Epithelial cell of esophagus (primary cell): ENCODE measurements around the gene CASP8AP2.
"Not testable (repeated sequence)": the region's sequence is repeated elsewhere in the genome, so short reads cannot be mapped to it uniquely, and the experiment has no call there.

Experiments
- DNase-seq: peaks from one replicate; pipeline ENCODE4 v3.0.0; 2010; ENCODE audit warnings: low read depth
- H3K4me3 ChIP-seq: 2 replicates; pipeline ENCODE4 v1.5.1; 2011; ENCODE audit warnings: mild to moderate bottlenecking, low read length, control low read depth
- TF ChIP-seq, protein P1 (sequence below): IDR thresholded peaks from 2 replicates; pipeline ENCODE4 v1.5.1; 2011; ENCODE audit warnings: low read depth, mild to moderate bottlenecking, low read length, control low read depth, inconsistent platforms; ENCODE audit not compliant: insufficient read depth; ENCODE audit errors: missing control alignments

Gene CASP8AP2

DNA sequence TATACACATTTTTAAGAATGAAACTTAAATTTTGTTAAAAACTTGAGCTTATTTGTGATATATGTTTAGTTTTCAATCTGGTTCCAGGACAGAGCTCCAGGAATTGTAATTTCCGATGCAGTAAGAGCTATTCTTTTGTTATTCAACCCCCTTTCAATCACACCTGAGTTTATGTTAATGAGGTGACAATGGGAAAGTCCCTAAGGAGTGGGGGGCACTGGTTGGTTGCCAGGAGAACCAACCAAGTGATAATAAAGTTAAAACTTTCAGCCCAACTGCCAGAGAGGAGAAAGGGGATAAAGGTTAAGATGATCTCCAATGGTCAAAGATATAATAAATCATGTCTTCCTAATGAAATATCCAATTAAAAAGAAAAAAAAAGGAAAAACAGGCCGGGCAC lies 29.9 kb upstream of the CASP8AP2 start:
- H3K4me3 ChIP-seq, result no peak overlapping the region
- TF ChIP-seq, protein P1, sequence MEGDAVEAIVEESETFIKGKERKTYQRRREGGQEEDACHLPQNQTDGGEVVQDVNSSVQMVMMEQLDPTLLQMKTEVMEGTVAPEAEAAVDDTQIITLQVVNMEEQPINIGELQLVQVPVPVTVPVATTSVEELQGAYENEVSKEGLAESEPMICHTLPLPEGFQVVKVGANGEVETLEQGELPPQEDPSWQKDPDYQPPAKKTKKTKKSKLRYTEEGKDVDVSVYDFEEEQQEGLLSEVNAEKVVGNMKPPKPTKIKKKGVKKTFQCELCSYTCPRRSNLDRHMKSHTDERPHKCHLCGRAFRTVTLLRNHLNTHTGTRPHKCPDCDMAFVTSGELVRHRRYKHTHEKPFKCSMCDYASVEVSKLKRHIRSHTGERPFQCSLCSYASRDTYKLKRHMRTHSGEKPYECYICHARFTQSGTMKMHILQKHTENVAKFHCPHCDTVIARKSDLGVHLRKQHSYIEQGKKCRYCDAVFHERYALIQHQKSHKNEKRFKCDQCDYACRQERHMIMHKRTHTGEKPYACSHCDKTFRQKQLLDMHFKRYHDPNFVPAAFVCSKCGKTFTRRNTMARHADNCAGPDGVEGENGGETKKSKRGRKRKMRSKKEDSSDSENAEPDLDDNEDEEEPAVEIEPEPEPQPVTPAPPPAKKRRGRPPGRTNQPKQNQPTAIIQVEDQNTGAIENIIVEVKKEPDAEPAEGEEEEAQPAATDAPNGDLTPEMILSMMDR, result no peak
- no peak for DNase-seq

DNA sequence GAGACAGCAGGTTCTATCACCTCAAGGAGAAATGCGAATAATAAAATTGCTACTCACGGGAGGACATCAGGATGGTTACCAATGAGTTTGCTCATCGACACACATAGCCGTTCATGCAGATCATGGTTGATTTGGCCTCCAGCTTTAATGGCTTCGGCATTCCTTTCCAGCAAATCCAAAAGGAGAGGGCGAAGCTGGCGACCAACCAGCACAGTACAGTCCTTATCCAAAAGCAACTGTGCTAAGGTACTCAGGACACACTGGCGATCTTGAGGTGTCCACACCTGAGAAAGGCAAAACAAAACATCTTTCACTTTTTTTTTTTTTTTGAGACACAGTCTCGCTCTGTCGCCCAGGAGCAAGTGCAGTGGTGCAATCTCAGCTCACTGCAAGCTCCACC lies 26.4 kb upstream of the CASP8AP2 start:
- H3K4me3 ChIP-seq, result no peak overlapping the region
- no peak for DNase-seq
- TF ChIP-seq, protein P1, result no peak

DNA sequence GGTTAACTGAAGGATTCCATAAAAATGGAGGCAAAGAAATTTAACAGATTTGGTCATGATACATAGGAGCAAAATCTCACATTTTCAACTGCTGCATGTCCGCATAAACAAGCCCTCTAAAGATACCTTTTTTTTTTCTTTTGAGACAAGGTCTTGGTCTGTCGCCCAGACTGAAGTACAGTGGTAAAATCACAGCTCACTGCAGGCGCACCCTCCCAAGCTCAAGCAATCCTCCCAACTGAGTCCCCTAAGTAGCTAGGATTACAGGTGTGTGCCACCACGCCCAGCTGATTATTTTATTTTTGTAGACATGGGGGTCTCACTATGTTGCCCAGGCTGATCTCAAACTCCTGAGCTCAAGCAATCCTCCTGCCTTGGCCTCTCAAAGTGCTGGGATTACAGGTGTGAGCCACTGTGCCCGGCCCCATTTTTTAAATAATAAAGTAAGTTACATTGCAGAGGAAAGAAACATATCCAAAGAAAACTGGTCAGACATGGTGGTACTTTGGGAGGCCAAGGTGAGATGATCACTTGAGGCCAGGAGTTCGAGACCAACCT lies 23.8 kb upstream of the CASP8AP2 start:
- no peak overlapping the region for H3K4me3 ChIP-seq
- DNase-seq, result no peak
- TF ChIP-seq, protein P1, result no peak

DNA sequence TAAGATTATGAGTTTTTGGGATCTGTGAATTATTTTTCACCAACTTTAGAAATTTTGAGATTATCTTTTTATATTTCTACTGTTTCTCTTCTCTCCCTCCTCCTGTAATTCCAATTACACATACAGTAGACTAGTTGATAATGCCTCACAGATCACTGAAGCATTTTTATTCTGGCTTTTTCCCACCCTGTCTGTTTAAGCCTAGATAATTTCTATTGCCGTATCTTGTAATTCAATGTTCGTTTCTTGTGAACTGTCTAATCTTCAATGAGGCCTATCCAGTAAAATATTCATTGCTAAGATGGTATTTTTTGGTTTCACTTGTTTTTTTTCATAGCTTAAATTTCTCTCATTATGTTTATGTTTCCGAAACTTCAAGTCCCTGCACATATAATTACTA lies 22.1 kb upstream of the CASP8AP2 start:
- no peak overlapping the region for H3K4me3 ChIP-seq
- no peak for DNase-seq
- TF ChIP-seq, protein P1, result no peak

DNA sequence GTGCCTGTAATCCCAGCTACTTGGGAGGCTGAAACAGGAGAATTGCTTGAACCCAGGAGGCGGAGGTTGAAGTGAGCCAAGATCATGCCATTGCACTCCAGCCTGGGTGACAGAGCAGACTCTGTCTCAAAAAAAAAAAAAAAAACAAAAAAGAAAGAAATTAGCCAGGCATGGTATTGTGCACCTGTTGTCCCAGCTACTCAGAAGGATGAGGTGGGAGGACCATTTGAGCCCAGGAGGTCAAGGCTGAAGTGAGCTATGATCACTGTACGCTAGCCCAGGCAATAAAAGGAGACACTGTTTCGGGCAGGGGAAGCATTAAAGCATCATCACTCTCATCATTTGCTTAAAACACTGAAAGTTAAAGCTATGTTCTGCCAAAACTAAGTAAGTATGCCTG lies 16.3 kb upstream of the CASP8AP2 start:
- H3K4me3 ChIP-seq, DNase-seq: not testable (repeated sequence)

DNA sequence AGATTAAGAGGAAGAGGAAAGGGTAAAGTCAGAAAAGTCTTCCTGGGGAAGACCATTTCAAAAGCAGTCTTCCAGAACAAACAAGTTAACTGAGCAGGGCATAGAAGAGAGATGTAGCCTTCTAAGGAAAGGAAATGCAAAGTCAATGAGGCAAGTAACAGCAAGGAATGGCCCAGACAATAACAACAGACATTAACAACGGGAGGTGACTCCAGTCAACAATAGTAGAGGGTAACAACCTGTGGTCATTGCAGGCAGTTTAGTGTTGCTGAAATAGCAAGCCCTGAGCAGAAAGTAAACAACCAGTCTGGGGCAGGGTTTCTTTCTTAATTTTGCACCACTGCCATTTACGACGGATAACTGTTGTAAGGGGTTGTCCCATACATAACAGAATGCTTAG lies 12.2 kb upstream of the CASP8AP2 start:
- DNase-seq, result no peak

DNA sequence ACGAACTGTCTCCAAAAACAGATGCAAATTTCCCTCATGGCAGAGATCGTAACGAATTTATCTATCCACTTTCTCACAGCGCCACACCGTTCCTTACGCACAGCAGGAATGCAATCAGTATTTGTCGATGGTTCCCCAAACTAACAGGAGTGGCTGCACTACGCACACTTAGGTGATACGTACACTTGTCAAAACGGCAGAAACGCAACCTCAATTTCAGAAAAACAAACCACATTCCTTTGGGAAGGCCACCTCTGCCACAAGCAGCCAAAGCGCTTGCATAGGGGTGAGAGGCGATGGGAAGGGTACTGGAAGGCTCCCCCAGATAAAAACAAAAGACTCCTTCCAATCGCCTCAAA lies 10.7 kb upstream of the CASP8AP2 start:
- TF ChIP-seq, protein P1, result no peak
- peak; percentile 68 for DNase-seq
- H3K4me3 ChIP-seq, result peak overlapping the region; percentile 87

More for the DNA sequence above, 12.2 kb upstream of the CASP8AP2 start:
- TF ChIP-seq, protein P1, result no peak
- peak overlapping the region; percentile 5 for H3K4me3 ChIP-seq
